DND-41 (cell line): ENCODE measurements around the gene CD163.

ENCODE experiments used
- ATAC-seq: fragments of 200-7000 bp; cut with Tn5 transposase; 3 replicates; pipeline ENCODE4 v1.9.1; 2021; ENCODE audit warnings: low read depth; ENCODE audit not compliant: insufficient read depth
- DNase-seq: peaks from one replicate; pipeline ENCODE4 v3.0.0-alpha.2; 2020
- H2AFZ ChIP-seq: 2 replicates; pipeline ENCODE4 v1.6.0; 2012; ENCODE audit warnings: low read depth, low read length
- H3K27ac ChIP-seq: 2 replicates; pipeline ENCODE4 v1.5.1; 2012; ENCODE audit warnings: low read length, inconsistent platforms
- H3K27me3 ChIP-seq: fragments of 200-600 bp; sonication (generic); 2 replicates; pipeline ENCODE4 v1.6.0; 2012; ENCODE audit warnings: low read length, mild to moderate bottlenecking, inconsistent platforms; ENCODE audit not compliant: insufficient read depth, poor library complexity
- H3K36me3 ChIP-seq: 2 replicates; pipeline ENCODE4 v1.5.1; 2012; ENCODE audit warnings: low read length, inconsistent platforms; ENCODE audit not compliant: insufficient read depth
- H3K4me1 ChIP-seq: 2 replicates; pipeline ENCODE4 v1.5.1; 2012; ENCODE audit warnings: mild to moderate bottlenecking, low read length; ENCODE audit not compliant: insufficient read depth
- H3K4me2 ChIP-seq: 2 replicates; pipeline ENCODE4 v1.6.0; 2012; ENCODE audit warnings: mild to moderate bottlenecking, moderate library complexity, low read length, inconsistent platforms; ENCODE audit not compliant: insufficient read depth
- H3K4me3 ChIP-seq, 2 experiments: fragments of 200-600 bp in 1 of 2; shearing (Covaris generic) in 1 of 2; 2 replicates each; pipeline ENCODE4 v1.5.1; 2012 to 2016; ENCODE audit warnings: inconsistent platforms in 2 of 2, low read length in 2 of 2, mild to moderate bottlenecking in 2 of 2, low read depth in 1 of 2, moderate library complexity in 1 of 2
- H3K79me2 ChIP-seq: 2 replicates; pipeline ENCODE4 v1.6.0; 2012; ENCODE audit warnings: low read length, inconsistent platforms; ENCODE audit not compliant: insufficient read depth
- H3K9ac ChIP-seq: 2 replicates; pipeline ENCODE4 v1.6.0; 2012; ENCODE audit warnings: low read depth, mild to moderate bottlenecking, inconsistent platforms, low read length, moderate library complexity
- H3K9me3 ChIP-seq: 2 replicates; pipeline ENCODE4 v1.5.1; 2012; ENCODE audit warnings: low read length, moderate library complexity, mild to moderate bottlenecking, inconsistent platforms; ENCODE audit not compliant: insufficient read depth, severe bottlenecking
- H4K20me1 ChIP-seq: 2 replicates; pipeline ENCODE4 v1.6.0; 2012; ENCODE audit warnings: low read length; ENCODE audit not compliant: insufficient read depth
- CTCF ChIP-seq: IDR thresholded peaks from 2 replicates; pipeline ENCODE4 v1.5.1; 2012; ENCODE audit warnings: borderline replicate concordance, low read length, moderate library complexity, mild to moderate bottlenecking; ENCODE audit not compliant: poor library complexity, severe bottlenecking; ENCODE audit errors: extremely low read depth
- EZH2 ChIP-seq: IDR thresholded peaks from 3 replicates; pipeline ENCODE4 v1.6.1; 2012; ENCODE audit warnings: borderline replicate concordance, low read depth, mild to moderate bottlenecking, moderate library complexity, low read length, inconsistent platforms; ENCODE audit not compliant: severe bottlenecking

Gene CD163

DNA sequence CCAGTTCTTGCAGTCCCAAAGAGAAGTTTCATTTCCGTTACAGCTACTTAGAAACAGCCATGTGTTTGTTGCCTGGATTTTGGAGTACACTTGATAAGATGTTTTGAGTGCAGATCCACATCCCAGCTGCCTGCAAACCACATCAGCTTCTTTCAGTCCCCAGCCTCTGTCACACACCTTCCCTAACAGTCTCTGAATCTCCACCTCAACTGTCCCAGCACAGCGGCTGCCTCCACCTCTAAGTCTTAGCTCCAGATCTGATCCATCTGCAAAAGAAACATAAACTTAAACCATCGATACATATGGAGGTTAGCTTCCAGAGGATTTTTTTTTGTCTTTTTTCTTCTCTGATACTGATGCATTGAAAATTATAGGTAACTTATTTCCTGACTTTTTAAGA, 8.4 kb downstream of the CD163 start:
- no peaks in the 10 kb centered on the region for H3K36me3 ChIP-seq
- H2AFZ ChIP-seq: no peak overlapping the region
- ATAC-seq: no peak
- no peaks in the 10 kb centered on the region for H3K79me2 ChIP-seq
- TF ChIP-seq EZH2: no peak
- TF ChIP-seq CTCF: no peak
- no peak overlapping the region for H3K4me2 ChIP-seq
- DNase-seq: no peak
- H3K9me3 ChIP-seq: no peaks in the 10 kb centered on the region
- no peak overlapping the region for H3K4me3 ChIP-seq
- no peak overlapping the region for H3K27ac ChIP-seq
- peaks cover 18% of the 10 kb centered on the region for H3K27me3 ChIP-seq
- H3K9ac ChIP-seq: no peak overlapping the region
- H3K4me1 ChIP-seq: no peaks in the 10 kb centered on the region
- H4K20me1 ChIP-seq: no peaks in the 10 kb centered on the region

- Histone ChIP-seq H3K36me3 (no peaks in the 10 kb centered on the region), H3K27me3 (peaks cover 18% of the 10 kb centered on the region), H3K9ac (no peak overlapping the region), H3K4me3 (no peak overlapping the region), H3K79me2 (no peaks in the 10 kb centered on the region), H3K27ac (no peak overlapping the region), H3K4me2 (no peak overlapping the region), H3K9me3 (no peaks in the 10 kb centered on the region), H2AFZ (no peak overlapping the region), H3K4me1 (no peaks in the 10 kb centered on the region), H4K20me1 (no peaks in the 10 kb centered on the region)
- DNase-seq (no peak), ATAC-seq (no peak)
- no peak for TF ChIP-seq EZH2
- no peak for TF ChIP-seq CTCF
These were observed 10.6 kb downstream of the CD163 start for GRCh38 chr12:7493006-7493405.

GRCh38 chr12:7486512-7486911, 17.1 kb downstream of the CD163 start:
- TF ChIP-seq CTCF: no peak
- no peak for TF ChIP-seq EZH2

GRCh38 chr12:7485095-7485494, 18.5 kb downstream of the CD163 start:
- no peaks in the 10 kb centered on the region for H3K36me3 ChIP-seq
- ATAC-seq: no peak
- no peaks in the 10 kb centered on the region for H3K9me3 ChIP-seq
- H3K4me1 ChIP-seq: no peaks in the 10 kb centered on the region
- no peaks in the 10 kb centered on the region for H3K79me2 ChIP-seq
- H2AFZ ChIP-seq: no peak overlapping the region
- H3K4me2 ChIP-seq: no peak overlapping the region
- no peak overlapping the region for H3K27ac ChIP-seq
- H4K20me1 ChIP-seq: no peaks in the 10 kb centered on the region
- TF ChIP-seq EZH2: no peak
- TF ChIP-seq CTCF: no peak
- peaks cover 14% of the 10 kb centered on the region for H3K27me3 ChIP-seq
- H3K9ac ChIP-seq: no peak overlapping the region
- no peak overlapping the region for H3K4me3 ChIP-seq
- DNase-seq: no peak

More at GRCh38 chr12:7486512-7486911, 17.1 kb downstream of the CD163 start:
- ATAC-seq (no peak), DNase-seq (no peak)
- no peak overlapping the region for H2AFZ ChIP-seq
- H3K36me3 ChIP-seq: no peaks in the 10 kb centered on the region
- H3K4me2 ChIP-seq: no peak overlapping the region
- no peak overlapping the region for H3K27ac ChIP-seq
- peaks cover 18% of the 10 kb centered on the region for H3K27me3 ChIP-seq
- no peaks in the 10 kb centered on the region for H3K4me1 ChIP-seq
- no peak overlapping the region for H3K9ac ChIP-seq
- H3K9me3 ChIP-seq: no peaks in the 10 kb centered on the region
- no peaks in the 10 kb centered on the region for H3K79me2 ChIP-seq
- no peaks in the 10 kb centered on the region for H4K20me1 ChIP-seq
- no peak overlapping the region for H3K4me3 ChIP-seq
